LNCAP (cell line): ENCODE measurements around the gene ZNF500.

Experiments used
- CTCF ChIP-seq: fragments of 450-650 bp; IDR thresholded peaks from 2 replicates; pipeline ENCODE4 v1.5.1; 2017; ENCODE audit warnings: mild to moderate bottlenecking

ZNF500 gene

GRCh38 chr16:4787068-4787467 is 20.1 kb upstream of the ZNF500 start:
- TF ChIP-seq CTCF = no peak

DNA sequence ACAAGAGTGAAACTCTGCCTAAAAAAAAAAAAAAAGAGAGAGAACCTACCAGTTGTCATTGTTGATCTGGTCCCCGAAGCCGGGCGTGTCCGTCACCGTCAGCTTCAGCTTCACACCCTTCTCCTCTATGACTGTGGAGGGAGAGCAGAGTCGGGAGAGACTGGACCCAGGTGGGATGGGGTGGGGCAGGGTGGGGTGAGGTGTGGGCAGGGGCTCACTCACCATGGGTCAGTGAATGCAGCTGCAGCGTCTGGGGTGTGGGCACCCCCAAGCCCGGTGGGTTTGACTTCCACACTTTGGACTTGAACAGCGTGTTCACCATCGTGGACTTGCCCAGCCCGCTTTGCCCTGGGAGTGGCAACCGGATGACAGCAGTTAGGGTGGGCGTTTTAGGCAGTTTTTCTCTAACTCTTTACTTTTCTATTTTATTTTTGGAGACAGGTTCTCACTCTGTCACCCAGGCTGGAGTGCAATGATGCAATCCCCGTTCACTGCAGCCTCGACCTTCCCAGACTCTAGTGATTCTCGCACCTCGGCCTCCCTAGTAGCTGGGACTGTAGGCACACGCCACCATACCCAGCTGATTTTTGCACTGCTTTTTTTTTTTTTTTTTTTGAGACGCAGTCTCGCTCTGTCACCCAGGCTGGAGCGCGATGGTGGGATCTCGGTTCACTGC is 18.9 kb upstream of the ZNF500 start:
- TF ChIP-seq CTCF = no peak

DNA sequence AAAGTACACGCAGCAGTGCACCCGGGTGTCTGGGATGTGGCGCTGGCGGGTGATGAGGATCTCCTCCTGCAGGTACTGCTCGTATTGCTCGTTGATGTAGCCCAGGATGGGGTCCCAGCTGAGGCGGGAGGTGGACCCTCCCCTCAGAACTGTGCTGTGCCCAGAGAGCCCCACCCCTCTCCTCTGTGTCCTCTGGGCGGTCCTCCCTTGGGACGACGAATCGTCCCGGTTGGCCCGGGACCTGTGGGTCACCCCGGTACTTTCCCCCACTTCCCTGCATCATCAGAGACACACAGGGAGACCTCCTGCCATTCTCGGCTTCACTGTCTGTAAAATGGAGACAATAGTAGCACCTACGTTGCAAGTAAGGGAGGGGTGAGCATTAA is 17.0 kb upstream of the ZNF500 start:
- no peak for TF ChIP-seq CTCF

DNA sequence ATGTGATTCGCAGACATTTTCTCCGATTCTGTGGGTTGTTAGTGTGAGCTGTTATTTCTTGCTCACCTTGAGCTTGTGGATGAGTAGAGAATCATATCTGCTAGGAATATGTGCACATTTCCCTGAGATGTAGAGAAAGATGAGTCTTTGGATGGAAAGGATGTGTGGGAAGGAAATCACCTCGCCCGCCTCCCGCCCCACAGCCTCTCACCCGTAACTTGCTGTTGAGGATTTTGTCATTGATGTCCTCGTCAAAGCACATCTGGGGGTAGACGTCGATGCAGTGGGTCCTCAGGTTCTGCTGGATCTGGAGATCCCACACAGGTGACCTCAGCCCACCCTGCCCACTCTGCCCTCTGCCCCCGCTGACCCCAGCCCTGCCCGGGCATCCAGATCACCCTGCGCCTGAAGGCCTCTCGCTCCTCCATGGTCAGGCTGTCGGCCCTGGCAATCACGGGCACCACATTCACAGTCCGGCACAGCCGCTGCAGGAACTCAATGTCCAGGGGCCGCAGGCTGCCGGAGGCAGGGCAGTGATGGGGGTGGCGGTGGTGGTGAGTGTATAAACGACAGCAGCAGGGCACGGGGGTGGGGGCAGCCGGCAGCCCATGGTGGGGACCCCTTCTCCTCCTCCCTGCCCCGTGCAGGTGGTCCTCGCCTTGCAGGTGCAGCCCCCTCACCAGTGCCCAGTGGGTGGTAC is 16.4 kb upstream of the ZNF500 start:
- no peak for TF ChIP-seq CTCF

DNA sequence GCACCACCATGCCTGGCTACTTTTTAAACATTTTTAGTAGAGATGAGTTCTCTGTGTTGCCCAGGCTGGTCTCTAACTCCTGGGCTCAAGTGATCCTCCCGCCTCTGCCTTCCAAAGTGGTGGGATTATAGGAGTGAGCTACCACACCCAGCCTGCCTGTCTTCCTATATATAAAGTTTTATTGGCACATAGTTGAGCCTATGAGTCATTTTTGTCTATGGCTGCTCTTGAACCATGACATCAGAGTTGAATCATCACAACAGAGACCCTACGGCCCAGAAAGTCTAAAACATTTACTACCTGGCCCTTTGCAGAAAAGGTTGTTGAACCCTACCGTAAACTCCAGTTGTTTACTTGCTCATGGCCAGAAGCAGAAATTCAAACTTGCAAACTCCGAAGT is 13.3 kb upstream of the ZNF500 start:
- TF ChIP-seq CTCF = no peak

GRCh38 chr16:4778050-4778392 is 11.1 kb upstream of the ZNF500 start:
- TF ChIP-seq CTCF = no peak

- TF ChIP-seq CTCF = no peak
Measured at GRCh38 chr16:4777339-4778049, 10.5 kb upstream of the ZNF500 start.
